IMR-90 (cell line): ENCODE measurements around the gene PDS5B. TPM values are rescaled to one million over a fixed set of nuclear protein-coding genes. Genes with fewer than 3 reads are reported as not detected.
A peak's percentile ranks its signal among the peaks of the same experiment; 100 is the strongest.

ENCODE experiments used
- ATAC-seq: fragments of 200-7000 bp; cut with Tn5 transposase; 2 replicates; pipeline ENCODE4 v1.9.1; 2020; ENCODE audit warnings: low read depth, mild to moderate bottlenecking, moderate library complexity
- BruUV-seq: library from RNA; stranded (reverse); fragments of 400-500 nt; replicated peaks from 2 replicates; lab custom pipeline; 2021; lab: Mats Ljungman, UMichigan
- CTCF ChIA-PET: fragments of 300-600 bp; formaldehyde crosslinking; extraction: SDS; loops from one replicate; lab custom pipeline; 2021; ENCODE audit warnings: antibody characterized with exemption; lab: Yijun Ruan, JAX
- POLR2A ChIA-PET: fragments of 300-600 bp; sonication (Branson Sonifier 250); formaldehyde crosslinking; loops from one replicate; lab custom pipeline; 2022; ENCODE audit warnings: antibody characterized with exemption; ENCODE audit not compliant: unreplicated experiment; lab: Charles Lee
- DNase-seq: peaks from one replicate; pipeline ENCODE4 v3.0.0; 2013
- H2AFZ ChIP-seq: replicated peaks from 2 replicates; pipeline ENCODE3; 2013; ENCODE audit warnings: low read length, mild to moderate bottlenecking; ENCODE audit not compliant: poor library complexity
- H2AK5ac ChIP-seq: 2 replicates; pipeline ENCODE4 v1.6.1; 2013; ENCODE audit warnings: low read depth, low read length, inconsistent platforms
- H2AK9ac ChIP-seq: replicated peaks from 2 replicates; pipeline ENCODE3; 2013; ENCODE audit warnings: mild to moderate bottlenecking, low read depth, low read length, moderate library complexity; ENCODE audit not compliant: poor library complexity
- H2BK120ac ChIP-seq: 2 replicates; pipeline ENCODE4 v1.6.1; 2013; ENCODE audit warnings: low read depth, low read length, inconsistent platforms
- H2BK15ac ChIP-seq: 3 replicates; pipeline ENCODE4 v1.6.1; 2013; ENCODE audit warnings: low read depth, low read length, inconsistent platforms
- H2BK20ac ChIP-seq: 2 replicates; pipeline ENCODE4 v1.6.1; 2013; ENCODE audit warnings: low read depth, mild to moderate bottlenecking, inconsistent platforms, low read length, moderate library complexity
- H2BK5ac ChIP-seq: 2 replicates; pipeline ENCODE4 v1.6.1; 2013; ENCODE audit warnings: mild to moderate bottlenecking, low read depth, low read length, inconsistent platforms; ENCODE audit not compliant: poor library complexity, severe bottlenecking
- H3K14ac ChIP-seq: replicated peaks from 2 replicates; pipeline ENCODE4 v1.6.1; 2013; ENCODE audit warnings: low read depth, low read length, inconsistent platforms
- H3K18ac ChIP-seq: 2 replicates; pipeline ENCODE4 v1.6.1; 2013; ENCODE audit warnings: low read depth, low read length, control low read depth
- H3K23ac ChIP-seq: 2 replicates; pipeline ENCODE4 v1.6.1; 2013; ENCODE audit warnings: low read depth, low read length, inconsistent platforms
- H3K27ac ChIP-seq: 2 replicates; pipeline ENCODE4 v1.5.1; 2013; ENCODE audit warnings: mild to moderate bottlenecking, control low read depth, low read length; ENCODE audit not compliant: insufficient read depth
- H3K27me3 ChIP-seq: 2 replicates; pipeline ENCODE4 v1.6.1; 2013; ENCODE audit warnings: low read length; ENCODE audit not compliant: control insufficient read depth, insufficient read depth
- H3K36me3 ChIP-seq: 2 replicates; pipeline ENCODE4 v1.6.1; 2013; ENCODE audit warnings: low read length, mixed read lengths; ENCODE audit not compliant: control insufficient read depth, insufficient read depth
- H3K4ac ChIP-seq: 2 replicates; pipeline ENCODE4 v1.6.1; 2013; ENCODE audit warnings: low read depth, low read length, inconsistent platforms
- H3K4me1 ChIP-seq: 2 replicates; pipeline ENCODE4 v1.6.1; 2013; ENCODE audit warnings: low read length, mixed read lengths; ENCODE audit not compliant: control insufficient read depth, insufficient read depth
- H3K4me2 ChIP-seq: 2 replicates; pipeline ENCODE4 v1.6.1; 2013; ENCODE audit warnings: low read depth, mild to moderate bottlenecking, control low read depth, low read length, moderate library complexity
- H3K4me3 ChIP-seq: 2 replicates; pipeline ENCODE4 v1.5.1; 2013; ENCODE audit warnings: low read depth, mild to moderate bottlenecking, control low read depth, low read length, moderate library complexity; ENCODE audit not compliant: insufficient read depth
- H3K56ac ChIP-seq: 2 replicates; pipeline ENCODE4 v1.6.1; 2013; ENCODE audit warnings: low read length, inconsistent platforms; ENCODE audit not compliant: insufficient read depth; ENCODE audit errors: extremely low read depth
- H3K79me1 ChIP-seq, 2 experiments: 2 replicates each; pipeline ENCODE4 v1.6.1; 2013; ENCODE audit warnings: low read length in 2 of 2, inconsistent platforms in 1 of 2, low read depth in 1 of 2
- H3K9ac ChIP-seq: 2 replicates; pipeline ENCODE4 v1.6.1; 2013; ENCODE audit warnings: low read depth, low read length, control low read depth
- H3K9me1 ChIP-seq: 2 replicates; pipeline ENCODE4 v1.6.1; 2013; ENCODE audit warnings: low read length, inconsistent platforms; ENCODE audit not compliant: insufficient read depth
- H3K9me3 ChIP-seq: 2 replicates; pipeline ENCODE4 v1.6.1; 2013; ENCODE audit warnings: low read length; ENCODE audit not compliant: control insufficient read depth, insufficient read depth
- H4K20me1 ChIP-seq: 2 replicates; pipeline ENCODE4 v1.6.1; 2013; ENCODE audit warnings: low read length, inconsistent platforms; ENCODE audit not compliant: insufficient read depth
- H4K5ac ChIP-seq: 2 replicates; pipeline ENCODE4 v1.6.1; 2013; ENCODE audit warnings: mild to moderate bottlenecking, low read depth, low read length, control low read depth
- H4K8ac ChIP-seq, 2 experiments: 2 replicates each; pipeline ENCODE4 v1.6.1; 2013; ENCODE audit warnings: low read depth in 2 of 2, low read length in 2 of 2, control low read depth in 1 of 2, inconsistent platforms in 1 of 2
- H4K91ac ChIP-seq: 2 replicates; pipeline ENCODE4 v1.6.1; 2013; ENCODE audit warnings: low read depth, low read length, inconsistent platforms; ENCODE audit not compliant: insufficient read depth
- MAFK ChIP-seq: IDR thresholded peaks from 2 replicates; pipeline ENCODE4 v1.6.1; 2012; ENCODE audit warnings: low read depth, low read length, improper control_type of control experiment
- NFE2L2 ChIP-seq: fragments of 150-350 bp; IDR thresholded peaks from 2 replicates; pipeline ENCODE4 v1.6.1; 2016; ENCODE audit warnings: low read depth, mild to moderate bottlenecking, low read length
- WGBS, 2 experiments: methylation state at CpG; one replicate each; pipeline versions ENCODE4 v1.1.5 to v1.1.7; 2013; ENCODE audit warnings: missing lambda C conversion rate in 2 of 2; ENCODE audit not compliant: insufficient read length in 1 of 2; ENCODE audit errors: extremely low coverage in 2 of 2; 5-methylcytosine and 5-hydroxymethylcytosine counted together
- dilution Hi-C: fragments of 300-500 bp; cut with HindIII; formaldehyde crosslinking; loops from one replicate; pipeline ENCODE4 v1.14.3; 2018; ENCODE audit warnings: low sequenced_read_pairs; ENCODE audit not compliant: unreplicated experiment
- in situ Hi-C: fragments of 300-500 bp; cut with MboI; formaldehyde crosslinking; loops from 3 replicates; pipeline ENCODE4 v1.14.3; 2019; ENCODE audit warnings: low sequenced_read_pairs, inconsistent platforms, mixed read lengths
- intact Hi-C: fragments of 100-400 bp; cut with micrococcal nuclease; formaldehyde crosslinking; loops from 2 replicates; pipeline ENCODE4 v1.10.0; 2022
- polyA plus RNA-seq, 3 experiments: library from polyadenylated mRNA; depleted of rRNA; stranded (reverse); fragments of >200 nt; gene quantifications; 2 replicates each; pipeline ENCODE4 v1.2.3, GENCODE V29; 2012; ENCODE audit warnings: low replicate concordance in 1 of 3
- total RNA-seq: library from RNA; depleted of rRNA; stranded (reverse); fragments of >200 nt; gene quantifications from 2 replicates; pipeline ENCODE4 v1.2.3, GENCODE V29; 2012

PDS5B gene
- total and polyA plus RNA-seq, 2 of the 4 experiments (the other 2 are of a cell fraction), result 6.2 to 20.1 TPM

DNA sequence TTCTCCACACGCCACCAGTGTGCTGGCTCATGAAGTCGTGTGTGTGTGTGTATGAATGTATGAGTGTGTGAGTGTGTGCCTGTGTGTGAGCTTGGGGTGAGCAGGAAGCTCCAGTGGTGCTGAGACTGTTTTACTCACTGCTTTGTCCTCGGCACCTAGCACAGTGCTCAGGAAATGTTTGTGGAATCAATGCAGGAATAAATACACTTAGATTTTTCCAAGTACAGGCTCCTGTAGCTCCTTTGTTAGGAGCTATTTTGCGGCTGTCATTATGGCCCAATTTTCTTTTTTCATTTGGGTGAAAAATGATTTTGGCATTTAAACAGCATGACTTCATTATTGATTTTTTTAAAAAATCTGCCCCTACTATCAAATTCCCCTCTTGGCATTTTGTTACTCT, 236.5 kb downstream of the PDS5B start:
- peak overlapping the region in 1 of 2 experiments; percentile 78; a peak in 1 of 4 replicates for H4K8ac ChIP-seq
- H2BK20ac ChIP-seq, result peak overlapping the region; percentile 69
- peak overlapping the region; percentile 66 for H2AK9ac ChIP-seq
- peak overlapping the region; percentile 99 for H2AK5ac ChIP-seq
- no peak overlapping the region for H3K9ac ChIP-seq
- intact Hi-C loops (no loop called here), dilution Hi-C loops (no loop called here), in situ Hi-C loops (no loop called here)
- no peak overlapping the region for H2BK5ac ChIP-seq
- H3K18ac ChIP-seq, result 0 out of 2 replicates have a peak overlapping the region, but pooled peaks have one; percentile 2
- TF ChIP-seq NFE2L2, result no peak
- TF ChIP-seq MAFK, result no peak
- peak overlapping the region; percentile 60 for H3K14ac ChIP-seq
- peak overlapping the region; percentile 58 for H2AFZ ChIP-seq
- ChIA-PET CTCF (no interaction called here), POLR2A (no interaction called here)
- H2BK15ac ChIP-seq, result peak overlapping the region; percentile 89; the same call in 2 of the 3 replicates
- H3K27ac ChIP-seq, result no peak overlapping the region
- H3K56ac ChIP-seq, result no peak overlapping the region
- peak overlapping the region; percentile 62 for H2BK120ac ChIP-seq
- no peaks in the 10 kb centered on the region for H3K9me3 ChIP-seq
- DNase-seq, result no peak
- H3K79me1 ChIP-seq, result no peaks in the 10 kb centered on the region
- no peak overlapping the region for H4K5ac ChIP-seq
- BruUV-seq, result no TSS peak
- no peaks in the 10 kb centered on the region for H4K20me1 ChIP-seq
- H3K27me3 ChIP-seq, result no peaks in the 10 kb centered on the region
- H3K23ac ChIP-seq, result peak overlapping the region; percentile 16; the same call in 1 of the 2 replicates
- H3K4me3 ChIP-seq, result no peak overlapping the region
- no peak overlapping the region for H4K91ac ChIP-seq
- H3K4me1 ChIP-seq, result peaks cover 3% of the 10 kb centered on the region
- no peak for ATAC-seq
- WGBS, 2 experiments, result no CpG with 5 or more reads among the region's 4 CpGs
- peak overlapping the region; percentile 88 for H3K4ac ChIP-seq
- H3K36me3 ChIP-seq, result no peaks in the 10 kb centered on the region
- H3K4me2 ChIP-seq, result no peak overlapping the region
- H3K9me1 ChIP-seq, result peaks cover 16% of the 10 kb centered on the region
